Right hindlimb (tissue), 1 donor: ENCODE measurements around the gene MAP1LC3B2.

Experiments
- DNase-seq: peaks from one replicate; pipeline ENCODE4 v3.0.0-alpha.2; 2018

Gene MAP1LC3B2

DNA sequence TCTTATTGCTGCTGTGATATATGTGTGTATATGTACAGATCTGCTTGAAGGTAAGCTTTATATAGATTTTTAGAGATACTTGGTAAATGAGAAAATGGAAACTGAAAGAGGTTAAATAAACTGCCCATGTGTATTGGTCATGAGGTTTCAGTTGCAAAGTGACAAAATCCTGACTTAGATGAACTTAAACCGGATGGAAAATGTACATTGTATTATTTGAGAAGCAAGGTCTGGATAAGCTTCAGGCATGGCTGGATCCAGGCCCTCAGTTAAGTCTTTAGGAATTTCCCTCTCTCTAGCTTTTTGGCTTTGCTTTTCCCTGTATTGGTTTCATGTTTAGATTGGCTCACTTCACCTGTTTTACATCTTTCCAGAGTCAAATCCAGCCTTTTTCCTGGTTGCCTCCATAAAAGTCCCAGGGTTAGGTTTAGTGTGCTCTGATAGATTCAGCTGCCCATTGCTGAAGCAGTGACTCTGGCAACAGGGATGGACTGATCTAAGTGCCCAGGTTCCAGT lies 21.0 kb upstream of the MAP1LC3B2 start:
- DNase-seq, result no peak

DNA sequence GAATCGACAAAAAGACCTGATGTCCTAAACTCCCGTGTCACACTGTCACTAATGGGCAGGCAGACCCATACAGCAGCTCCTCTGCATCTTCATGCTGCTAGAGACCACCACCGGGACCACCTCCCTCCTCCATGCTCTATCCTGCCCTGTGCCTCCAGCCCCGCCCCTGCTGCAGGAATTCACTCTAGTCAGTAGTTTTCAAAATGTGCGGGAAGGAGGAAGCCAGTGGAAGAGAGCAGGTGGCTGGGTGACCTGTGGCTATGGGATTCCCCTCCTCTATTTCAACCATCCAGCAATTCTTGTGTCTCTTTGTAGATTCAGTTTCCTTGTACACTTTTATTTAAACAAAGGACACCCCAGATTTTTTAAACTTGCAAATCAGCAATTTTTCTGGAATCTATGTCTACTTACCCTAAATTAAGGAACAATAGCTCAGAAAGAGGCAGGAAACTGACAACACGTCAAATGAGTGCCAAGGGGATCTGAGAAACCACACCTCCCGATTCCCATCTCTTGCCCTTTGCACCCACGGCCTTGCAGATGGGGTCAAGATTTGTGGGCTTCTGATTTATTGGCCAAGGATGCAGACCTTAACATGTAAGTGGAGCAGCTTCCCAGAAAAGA lies 20.4 kb upstream of the MAP1LC3B2 start:
- no peak for DNase-seq

DNA sequence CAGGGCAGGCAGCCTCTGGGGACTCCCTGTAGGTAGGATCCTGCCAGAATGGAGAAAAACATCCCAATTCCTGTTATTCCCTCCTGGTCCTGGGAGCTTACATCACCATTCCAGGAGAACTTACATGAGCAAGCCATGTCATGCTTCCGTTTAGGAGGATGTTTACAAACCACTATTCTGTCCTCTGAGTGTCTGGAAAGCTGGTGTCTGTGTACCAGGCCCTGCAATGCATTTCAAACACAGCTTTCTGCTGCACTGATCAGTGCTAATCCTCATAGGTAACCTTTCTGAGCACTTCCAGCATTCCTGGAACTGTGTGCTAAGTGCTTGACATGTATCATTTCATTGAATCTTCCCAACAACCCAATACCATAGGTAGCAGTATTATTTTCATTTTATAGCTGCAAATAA lies 19.8 kb upstream of the MAP1LC3B2 start:
- DNase-seq, result no peak

DNA sequence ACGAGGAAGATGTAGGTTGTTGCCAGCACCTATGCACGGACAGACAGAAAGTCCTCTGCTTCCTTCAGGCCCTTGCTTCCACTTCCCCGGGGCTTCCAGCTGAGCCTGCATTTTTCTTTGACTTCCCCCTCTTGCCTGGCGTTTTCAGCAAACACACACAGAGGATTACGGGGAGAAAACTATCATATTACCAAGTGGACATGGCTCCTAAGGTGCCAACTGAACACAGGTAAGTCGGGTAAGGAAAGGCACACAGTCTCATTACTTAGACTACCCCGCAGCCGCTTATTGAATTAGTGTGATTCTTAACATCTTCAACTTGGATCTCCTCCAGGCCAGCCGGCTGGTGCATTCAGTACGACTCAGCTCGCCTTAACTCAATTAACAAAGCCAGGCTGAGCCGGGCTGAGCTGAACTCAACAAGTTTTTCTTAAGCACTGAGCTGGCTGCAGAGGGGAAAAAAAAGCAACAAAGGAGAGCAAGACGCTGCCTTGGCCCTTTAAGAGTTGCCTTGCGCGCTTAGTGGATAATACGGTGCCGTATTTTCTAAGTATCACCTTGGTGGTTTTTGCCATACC lies 19.2 kb upstream of the MAP1LC3B2 start:
- peak; percentile 78 for DNase-seq

DNA sequence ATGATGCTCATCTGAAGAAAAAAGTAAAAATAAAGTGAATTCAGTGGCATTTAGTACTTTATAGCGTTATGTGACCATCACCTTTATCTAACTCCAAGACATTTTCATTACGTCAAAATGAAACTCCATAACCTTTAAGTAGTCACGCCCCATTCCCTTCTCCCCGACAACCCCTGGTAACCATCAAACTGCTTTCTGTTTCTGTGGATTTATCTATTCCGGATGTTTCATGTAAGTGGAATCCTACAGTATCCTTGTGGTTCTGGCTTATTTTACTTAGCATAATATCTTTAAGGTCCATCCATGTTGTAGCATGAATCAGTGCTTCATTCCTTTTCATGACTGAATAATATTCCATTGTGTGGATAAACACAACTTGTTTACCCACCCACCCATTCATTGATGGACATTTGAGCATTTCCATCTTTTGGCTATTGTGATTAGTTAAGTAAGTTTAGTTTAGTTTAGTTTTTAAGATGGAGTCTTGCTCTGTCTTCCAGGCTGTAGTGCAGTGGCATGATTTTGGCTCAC lies 18.5 kb upstream of the MAP1LC3B2 start:
- DNase-seq, result no peak

DNA sequence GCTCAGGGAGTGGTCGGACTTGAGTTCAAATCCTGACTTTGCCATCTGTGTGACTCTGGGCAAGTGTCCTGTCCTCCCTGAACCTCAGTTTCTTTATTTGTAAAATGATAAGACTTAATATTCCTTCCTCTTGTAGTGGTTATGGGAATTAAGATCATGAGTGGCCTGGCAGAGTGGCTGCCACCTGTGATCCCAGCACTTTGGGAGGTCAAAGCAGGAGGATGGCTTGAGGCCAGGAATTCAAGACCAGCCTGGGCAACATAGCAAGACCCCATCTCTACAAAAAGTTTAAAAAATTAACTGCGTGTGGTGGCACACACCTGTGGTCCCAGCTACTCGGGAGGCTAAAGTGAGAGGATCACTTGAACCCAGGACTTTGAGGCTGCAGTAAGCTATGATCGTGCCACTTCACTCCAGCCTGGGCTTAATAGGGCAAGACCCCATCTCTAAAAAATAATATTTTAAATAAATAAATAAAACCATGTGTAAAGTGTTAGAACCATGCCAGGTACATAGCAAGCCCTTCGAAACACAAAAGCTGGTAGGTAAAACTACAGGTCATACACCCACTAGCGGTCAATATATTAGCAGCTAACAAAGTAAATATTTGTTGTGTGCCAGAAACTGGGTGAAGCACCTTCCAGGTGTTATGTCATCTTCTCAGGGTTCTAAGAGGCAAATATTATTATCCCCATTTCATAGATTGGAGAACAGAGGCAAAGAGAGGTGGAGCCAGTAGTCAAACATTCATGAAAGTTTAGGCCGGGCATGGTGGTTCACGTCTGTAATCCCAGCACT lies 17.4 kb upstream of the MAP1LC3B2 start:
- no peak for DNase-seq

DNA sequence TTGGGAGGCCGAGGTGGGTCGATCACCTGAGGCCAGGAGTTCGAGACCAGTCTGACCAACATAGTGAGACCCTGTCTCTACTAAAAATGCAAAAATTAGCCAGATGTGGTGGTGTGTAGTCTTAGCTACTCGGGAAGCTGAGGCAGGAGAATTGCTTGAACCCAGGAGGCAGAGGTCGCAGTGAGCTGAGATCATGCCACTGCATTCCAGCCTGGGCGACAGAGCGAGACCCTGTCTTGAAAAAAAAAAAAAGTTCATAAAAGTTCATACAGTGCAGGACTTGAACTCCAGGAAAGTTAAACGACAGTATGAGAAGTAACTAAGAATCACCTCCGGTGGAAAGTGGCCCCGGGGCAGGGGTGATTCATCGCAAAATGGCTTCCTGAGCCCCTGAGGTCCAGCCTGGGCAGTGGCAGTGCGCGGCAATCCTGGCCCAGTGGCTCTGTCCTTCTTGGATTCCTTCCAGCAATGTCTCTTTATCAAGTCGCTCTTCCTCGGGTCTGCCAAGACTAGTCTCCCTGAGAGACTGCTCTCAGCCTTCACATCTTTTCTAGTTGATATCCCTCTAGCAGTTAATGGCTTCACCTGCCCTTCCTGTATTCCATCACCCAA lies 16.7 kb upstream of the MAP1LC3B2 start:
- DNase-seq, result no peak

DNA sequence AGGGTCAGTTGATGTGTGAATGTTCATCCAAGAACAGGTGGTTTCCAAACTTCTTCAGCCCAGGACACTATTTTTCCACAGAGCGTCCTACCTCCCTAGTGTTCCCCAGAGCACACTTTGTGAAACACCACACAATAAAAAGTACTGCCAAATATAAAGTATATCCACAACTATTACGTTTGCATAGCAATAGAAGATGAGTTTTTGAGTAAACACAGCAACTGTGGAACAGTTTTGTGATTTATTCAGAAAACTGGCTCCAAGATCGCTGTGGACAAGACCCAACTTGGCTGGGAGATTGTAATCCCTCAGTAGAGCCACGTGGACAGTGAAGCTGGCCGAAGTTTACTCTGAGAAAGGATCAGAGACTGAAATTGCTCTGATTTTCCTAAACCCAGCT lies 14.5 kb upstream of the MAP1LC3B2 start:
- peak; percentile 91 for DNase-seq

DNA sequence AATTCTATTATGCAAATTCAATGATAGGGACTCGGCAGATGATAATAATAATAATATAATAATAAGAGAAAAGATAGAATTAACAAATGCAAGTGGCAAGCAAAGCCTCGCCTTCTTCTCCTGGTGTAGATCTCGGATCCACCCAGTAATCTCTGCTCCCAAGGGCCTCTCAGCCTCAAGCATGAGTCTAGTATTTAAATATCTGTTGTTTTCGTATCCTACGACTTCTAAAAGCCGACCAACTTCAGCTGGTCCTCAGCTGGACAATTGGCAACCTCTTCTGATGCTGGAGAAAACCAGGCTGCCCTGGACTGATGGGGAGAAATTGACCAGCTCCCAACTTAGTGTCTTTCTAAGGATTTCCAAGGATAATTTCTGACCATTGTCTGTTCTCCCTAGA lies 14.0 kb upstream of the MAP1LC3B2 start:
- DNase-seq, result peak; percentile 37

DNA sequence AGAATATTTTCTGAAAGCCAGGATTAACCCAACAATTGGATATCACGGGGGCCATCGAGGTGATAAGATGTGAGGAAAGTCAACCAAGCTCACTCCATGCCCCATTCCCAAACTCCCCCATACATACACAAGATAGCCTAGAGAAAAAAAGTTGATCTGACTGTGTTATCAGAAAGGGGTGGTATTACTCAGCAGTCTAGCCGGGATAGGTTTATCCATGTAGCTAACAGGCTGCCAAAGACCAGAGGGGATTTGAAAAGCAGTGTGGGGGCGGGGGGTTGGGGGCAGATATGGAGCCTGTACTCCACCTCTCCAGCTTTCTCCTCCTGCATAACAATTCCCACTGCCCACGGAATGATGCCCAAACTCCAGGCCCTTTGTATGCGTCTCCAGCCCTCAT lies 13.2 kb upstream of the MAP1LC3B2 start:
- peak; percentile 11 for DNase-seq

DNA sequence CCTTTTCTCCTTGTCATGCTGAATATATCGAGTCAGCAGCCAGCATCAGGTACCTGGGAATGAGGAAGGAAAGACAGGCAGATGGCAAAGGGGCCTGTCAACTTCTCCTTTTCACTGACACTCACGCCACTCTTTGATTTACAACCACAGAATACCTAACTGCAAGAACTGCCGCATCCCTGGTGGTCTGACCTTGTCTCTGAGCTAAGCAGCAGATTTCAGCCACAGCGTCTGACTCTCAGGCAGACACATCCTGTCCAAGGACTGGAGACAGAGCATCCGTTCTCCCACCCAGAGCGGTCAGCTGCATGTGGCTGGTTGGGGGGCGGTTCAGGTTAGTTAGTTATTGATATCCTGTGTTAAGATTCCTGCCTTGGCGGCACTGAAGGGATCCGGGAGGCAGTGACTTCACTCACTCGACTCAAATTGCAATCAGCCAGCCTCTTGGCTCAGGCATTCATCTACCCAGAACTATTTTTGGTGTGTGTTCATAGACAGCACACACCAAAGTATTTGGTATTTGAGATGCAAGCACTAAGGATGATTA lies 11.2 kb upstream of the MAP1LC3B2 start:
- peak; percentile 77 for DNase-seq

DNA sequence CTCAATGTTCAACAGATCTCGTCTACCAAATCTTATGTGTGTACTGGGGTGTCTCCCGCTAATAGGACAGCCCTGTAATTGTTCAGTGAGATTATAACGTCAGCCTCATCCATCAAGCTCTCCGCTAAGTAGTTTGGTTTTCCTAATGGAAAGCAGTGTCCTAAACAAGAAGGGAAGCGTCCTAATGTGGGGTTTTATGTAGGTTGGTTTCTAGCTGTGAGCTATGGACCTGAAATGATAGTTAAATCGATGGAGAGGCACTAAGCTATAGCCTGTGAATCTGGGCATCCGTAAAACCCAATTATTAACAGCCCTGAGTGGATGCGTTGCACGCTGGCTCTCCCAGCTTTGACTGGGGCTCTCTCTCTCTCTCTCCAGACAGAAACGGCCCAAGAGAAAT lies 9.2 kb upstream of the MAP1LC3B2 start:
- no peak for DNase-seq

DNA sequence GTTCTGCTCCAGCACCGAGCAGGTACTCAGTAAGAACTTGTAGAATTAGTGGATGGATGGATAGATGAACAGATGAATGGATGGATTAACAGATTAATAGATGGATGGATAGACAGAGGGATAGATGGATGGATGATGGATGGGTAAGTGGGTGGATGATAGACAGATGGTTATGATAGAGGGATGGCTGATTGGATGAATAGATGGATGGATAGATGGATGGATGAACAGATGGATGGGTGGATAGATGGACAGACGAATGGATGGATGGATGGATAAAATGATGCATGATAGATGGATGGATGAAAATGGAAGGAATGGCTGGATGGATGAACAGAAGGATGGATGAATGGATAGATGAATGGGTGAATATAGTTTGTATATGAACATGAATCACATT lies 8.0 kb upstream of the MAP1LC3B2 start:
- DNase-seq, result no peak

DNA sequence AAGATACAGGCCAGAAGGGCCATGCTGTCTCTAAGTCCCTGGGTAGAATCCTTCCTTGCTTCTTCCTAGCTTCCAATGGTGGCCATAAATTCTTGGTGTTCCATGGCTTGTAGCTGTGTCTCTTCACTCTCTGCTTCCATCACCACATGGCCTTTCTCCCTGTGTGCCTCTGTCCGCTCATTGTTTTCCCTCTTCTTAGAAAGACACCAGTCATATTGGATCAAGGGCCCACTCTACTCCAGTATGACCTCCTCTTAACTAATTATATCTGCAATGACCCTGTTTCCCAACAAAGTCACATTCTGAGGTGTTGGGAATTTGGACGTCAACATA lies 7.6 kb upstream of the MAP1LC3B2 start:
- DNase-seq, result no peak

DNA sequence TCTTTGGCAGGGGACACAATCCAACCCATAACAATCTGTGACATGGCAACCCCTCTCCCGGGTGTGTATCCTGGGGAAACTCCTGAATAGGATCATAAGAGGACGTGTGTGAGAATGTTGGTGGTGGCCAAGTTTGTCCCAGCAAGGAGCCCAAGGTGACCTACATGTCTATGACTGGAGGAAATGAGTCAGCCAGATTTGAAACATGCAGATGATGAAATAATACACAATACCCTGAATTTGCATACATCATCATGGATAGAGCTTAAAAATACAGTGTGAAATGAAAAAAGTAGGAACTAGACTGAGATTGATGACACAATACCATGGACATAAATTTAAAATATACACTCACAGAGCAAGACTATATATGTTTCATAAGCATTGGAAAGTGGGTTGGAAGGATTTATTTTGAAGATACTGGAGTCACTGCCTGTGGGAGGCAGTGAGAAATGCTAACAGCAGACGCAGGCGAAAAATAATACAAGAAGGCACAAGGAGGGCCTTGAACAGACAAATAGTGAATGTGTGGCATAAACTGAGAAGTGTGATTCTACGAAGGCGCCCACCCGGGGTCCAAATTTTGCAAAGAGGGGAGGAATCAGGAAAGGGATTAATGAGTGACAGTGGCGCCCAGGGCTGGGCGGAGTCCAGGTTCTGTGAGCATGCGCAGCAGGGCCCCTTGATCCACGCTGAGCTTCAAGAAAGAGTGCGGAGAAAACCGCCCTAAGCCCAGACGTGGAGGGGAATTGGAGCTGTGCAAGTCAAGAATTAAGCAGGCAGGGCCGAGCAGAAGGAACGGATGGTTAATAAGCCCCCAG lies 7.0 kb upstream of the MAP1LC3B2 start:
- DNase-seq, result no peak

DNA sequence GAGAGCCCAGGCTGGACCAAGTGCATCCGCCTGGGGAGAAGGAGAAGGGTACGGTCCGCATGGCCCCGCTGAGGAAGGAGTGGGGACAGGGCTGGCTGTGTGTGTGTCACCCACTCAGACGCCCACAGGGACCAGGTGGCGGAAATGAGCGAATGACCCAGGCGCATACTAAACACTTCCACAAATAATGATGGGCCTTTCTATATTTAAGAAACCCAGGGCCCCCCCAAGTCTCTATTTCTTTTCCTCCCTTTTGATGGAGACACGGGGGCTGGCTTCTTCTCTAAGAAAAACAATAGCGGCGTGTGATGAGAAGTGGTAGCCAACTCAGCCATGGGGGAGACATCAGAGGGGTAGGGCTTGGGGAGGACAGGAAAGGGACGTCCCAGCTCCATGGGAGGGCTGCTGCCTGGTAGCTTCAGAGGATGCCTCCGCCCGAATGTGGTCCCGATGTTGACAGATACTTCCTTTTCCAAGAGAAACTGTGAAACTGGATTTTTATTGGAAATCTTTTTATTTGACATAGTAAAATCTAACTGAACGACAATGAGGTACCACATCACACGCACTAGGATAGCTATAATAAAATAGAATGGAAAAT lies 6.3 kb upstream of the MAP1LC3B2 start:
- DNase-seq, result no peak

DNA sequence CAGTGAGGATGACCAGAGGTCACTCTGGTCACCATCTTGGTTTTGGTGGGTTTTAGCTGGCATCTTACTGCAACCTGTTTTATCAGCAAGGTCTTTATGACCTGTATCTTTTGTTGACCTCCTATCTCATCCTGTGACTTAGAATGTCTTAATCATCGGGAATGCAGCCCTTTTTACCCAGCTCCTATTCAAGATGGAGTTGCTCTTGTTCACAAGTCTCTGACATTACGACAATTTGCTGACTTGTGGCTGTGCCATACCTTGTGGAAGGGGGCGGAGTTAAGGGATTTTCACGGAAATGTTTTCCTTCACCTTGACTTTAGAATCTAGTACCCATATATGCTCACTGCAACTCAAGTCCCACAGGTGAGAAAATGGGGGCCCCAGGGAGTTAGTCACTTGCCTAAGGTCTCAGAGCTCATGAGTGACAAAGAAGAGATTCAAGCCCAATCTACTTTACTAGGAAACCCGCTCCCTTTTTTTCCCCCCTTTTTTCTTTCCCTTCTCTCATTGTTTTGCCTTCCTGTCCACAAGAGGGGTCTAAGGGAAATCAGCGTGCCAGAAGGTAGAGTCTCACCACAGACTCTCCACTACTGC lies 2.7 kb upstream of the MAP1LC3B2 start:
- DNase-seq, result no peak

DNA sequence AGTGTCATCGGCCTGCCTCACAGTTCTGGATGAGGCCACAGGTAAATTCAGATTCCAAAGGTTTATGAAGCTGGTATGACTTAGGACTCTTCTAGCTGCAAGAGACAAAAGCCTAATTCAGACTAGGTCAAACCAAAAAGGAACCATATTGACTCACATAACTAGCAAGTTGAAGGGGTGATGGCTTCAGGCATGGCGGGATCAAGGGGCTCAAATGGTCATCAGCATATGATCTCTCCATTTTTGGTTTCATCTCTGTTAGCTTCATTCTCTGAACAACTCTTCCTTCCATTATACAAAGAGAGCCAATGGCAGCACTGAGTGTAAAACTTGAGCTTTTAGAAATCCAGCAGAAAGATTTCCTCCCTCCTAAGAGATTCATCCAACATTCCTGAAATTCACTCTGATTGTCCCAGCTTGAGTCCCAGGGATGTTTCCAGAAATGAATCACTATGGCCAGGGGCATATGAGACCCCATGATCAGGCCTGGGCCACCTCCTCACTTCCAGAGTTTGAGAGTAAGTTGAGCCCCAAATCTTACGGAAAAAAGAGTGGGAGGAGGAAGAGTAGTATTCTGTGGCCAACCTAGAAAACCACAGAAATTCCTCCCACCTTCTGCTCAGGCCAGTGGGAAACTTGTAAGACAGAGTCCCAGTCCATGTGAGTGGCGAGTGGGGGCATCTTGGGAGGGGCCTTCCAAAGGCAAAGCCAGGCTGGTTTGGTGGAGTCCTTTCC lies 2.0 kb upstream of the MAP1LC3B2 start:
- no peak for DNase-seq

DNA sequence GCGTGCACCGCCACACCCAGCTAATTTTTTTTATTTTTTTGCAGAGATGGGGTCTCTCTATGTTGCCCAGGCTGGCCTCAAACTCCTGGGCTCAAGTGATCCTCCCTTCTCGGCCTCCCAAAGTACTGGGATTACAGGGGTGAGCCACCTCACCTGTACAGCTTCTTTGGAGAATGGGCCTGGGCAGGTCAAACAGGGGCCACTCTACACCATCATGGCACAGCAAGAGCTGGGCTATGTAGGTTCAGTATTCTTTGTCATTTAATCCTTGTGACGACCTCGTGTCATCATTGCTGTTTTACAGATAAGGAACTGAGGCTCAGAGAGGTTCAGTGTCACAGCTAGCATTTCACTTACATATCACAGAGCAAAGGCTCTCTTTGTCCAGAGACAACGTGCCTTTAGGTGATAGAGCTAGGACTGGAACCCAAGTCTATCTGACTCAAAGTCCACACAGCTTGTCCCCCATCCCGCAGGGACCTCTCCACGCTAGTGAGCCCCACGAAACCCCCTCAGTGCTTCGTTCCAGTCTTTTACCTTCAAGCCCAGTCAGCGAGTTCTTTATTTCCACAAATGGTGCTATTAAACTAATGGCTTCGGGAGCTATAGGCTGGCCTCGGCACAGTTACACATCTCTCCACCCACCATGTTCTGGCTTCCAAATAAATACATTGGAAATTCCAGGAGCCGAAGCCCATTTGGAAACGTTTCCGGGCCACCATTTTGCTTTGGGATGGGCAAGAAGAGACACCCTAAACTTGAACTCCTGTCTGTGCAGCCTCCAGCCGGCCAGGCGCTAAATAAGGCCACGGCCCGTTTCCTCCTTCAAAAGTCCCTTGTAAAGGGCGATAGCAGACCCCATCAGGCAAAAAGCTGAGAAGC lies 660 bp upstream of the MAP1LC3B2 start:
- DNase-seq, result no peak
